ENCODE data around the gene FGB. TPM values are rescaled to one million over a fixed set of nuclear protein-coding genes. Genes with fewer than 3 reads are reported as not detected.

FGB gene
- total and polyA plus RNA-seq, 12 donors: 1.2 TPM; not detected in 11

DNA sequence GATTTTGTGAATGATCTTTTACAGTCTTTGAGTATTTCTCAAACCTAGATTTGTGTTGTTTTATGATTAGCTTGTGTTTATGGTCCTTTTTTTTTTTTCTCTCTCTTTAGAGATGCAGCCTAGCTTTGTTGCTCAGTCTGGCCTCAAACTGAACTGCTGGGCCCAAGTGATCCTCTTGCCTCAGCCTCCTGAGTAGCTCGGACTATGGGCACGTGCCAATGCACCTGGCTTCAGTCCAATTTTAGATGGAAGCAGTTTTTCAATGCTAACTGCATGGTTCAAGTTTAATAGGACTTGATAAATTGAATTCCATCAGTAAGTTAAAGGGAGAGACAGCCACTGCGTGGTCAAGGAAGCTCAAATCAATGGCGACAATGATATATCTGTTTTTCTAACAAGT lies 53.5 kb downstream of the FGB start:
- H3K9me3 ChIP-seq: no peaks in the 10 kb centered on the region
- peaks cover 0 to 5% (median 0%) of the 10 kb centered on the region in 9 donors for H3K4me1 ChIP-seq
- no peak for DNase-seq
- TF ChIP-seq, protein P1, sequence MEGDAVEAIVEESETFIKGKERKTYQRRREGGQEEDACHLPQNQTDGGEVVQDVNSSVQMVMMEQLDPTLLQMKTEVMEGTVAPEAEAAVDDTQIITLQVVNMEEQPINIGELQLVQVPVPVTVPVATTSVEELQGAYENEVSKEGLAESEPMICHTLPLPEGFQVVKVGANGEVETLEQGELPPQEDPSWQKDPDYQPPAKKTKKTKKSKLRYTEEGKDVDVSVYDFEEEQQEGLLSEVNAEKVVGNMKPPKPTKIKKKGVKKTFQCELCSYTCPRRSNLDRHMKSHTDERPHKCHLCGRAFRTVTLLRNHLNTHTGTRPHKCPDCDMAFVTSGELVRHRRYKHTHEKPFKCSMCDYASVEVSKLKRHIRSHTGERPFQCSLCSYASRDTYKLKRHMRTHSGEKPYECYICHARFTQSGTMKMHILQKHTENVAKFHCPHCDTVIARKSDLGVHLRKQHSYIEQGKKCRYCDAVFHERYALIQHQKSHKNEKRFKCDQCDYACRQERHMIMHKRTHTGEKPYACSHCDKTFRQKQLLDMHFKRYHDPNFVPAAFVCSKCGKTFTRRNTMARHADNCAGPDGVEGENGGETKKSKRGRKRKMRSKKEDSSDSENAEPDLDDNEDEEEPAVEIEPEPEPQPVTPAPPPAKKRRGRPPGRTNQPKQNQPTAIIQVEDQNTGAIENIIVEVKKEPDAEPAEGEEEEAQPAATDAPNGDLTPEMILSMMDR (IDR thresholded peaks at IDR 0.05): no peak
- intact Hi-C loops (cut with DNase I): loop anchor here in 4 of 10 donors (2.0 to 10.0 kb wide), 3 partner anchors 61 to 65 kb away; partner anchors contain the start of gene PLRG1 (in 4 of the 4)
- no peaks in the 10 kb centered on the region for H3K27me3 ChIP-seq
- WGBS, 2 donors: 63 to 67% methylated on average over 4 of the region's 4 CpGs
- no peaks in the 10 kb centered on the region for H3K36me3 ChIP-seq
- H3K4me3 ChIP-seq: no peak overlapping the region
- ATAC-seq: no peak
- H3K27ac ChIP-seq: no peak overlapping the region

DNA sequence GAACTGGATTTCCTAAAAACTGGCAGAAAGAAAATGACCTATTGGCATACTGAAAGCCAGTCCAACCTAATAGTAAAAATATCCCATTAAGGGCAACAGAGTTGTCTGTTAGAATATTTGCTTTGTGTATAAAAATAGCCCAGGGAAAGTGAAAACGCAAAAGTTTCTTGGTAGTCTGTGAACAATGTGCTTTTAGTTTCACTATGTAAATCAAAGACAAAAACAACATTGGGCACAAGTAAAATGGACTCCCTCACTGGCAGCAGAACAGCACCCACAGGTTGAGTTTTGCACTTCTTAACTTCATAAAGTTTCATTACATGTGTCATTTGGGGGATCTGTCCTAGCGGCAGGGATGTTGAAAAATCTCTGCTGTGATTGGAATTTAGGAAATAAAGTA lies 53.9 kb downstream of the FGB start:
- WGBS, 2 donors: 59 to 66% methylated on average over 2 of the region's 2 CpGs
- no peak for ATAC-seq

DNA sequence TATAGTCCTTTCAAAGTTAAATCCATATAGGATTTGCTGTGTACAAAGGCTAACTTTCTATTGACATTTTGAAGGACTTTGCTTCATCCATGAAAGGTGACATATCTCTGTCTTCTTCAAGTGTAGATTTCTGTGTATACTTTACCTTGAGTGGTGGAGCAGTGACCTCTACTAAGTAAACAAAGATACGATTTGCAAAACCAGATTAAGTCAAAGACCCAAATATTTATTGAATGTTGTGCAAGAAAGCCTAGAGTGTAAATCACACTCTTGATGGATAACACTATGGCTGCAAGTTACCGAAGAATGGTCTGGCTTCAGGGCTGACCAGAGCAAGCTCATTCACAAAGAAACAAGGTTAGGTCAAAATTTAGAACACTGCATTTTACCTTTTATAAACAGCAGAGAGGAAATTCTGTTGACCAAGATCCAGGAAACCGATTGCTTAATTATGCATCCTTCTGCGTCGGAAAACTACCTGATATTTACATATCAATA lies 55.1 kb downstream of the FGB start:
- Histone ChIP-seq H3K4me1 (peaks cover 0 to 5% (median 0%) of the 10 kb centered on the region in 9 donors), H3K9me3 (no peaks in the 10 kb centered on the region), H3K27ac (no peak overlapping the region), H3K36me3 (no peaks in the 10 kb centered on the region), H3K27me3 (no peaks in the 10 kb centered on the region), H3K4me3 (no peak overlapping the region)
- 71 to 75% methylated on average over 5 of the region's 5 CpGs for WGBS, 2 donors
- TF ChIP-seq, protein P1 (IDR thresholded peaks at IDR 0.05): no peak
- DNase-seq: no peak
- intact Hi-C loops (cut with DNase I): loop anchor here in 5 of 10 donors (2.0 to 10.0 kb wide), 4 partner anchors 63 to 67 kb away; partner anchors contain the start of gene PLRG1 (in 4 of the 5)
- no peak for ATAC-seq

More for the DNA sequence above, 53.9 kb downstream of the FGB start:
- H3K9me3 ChIP-seq: no peaks in the 10 kb centered on the region
- H3K4me1 ChIP-seq: peaks cover 0 to 5% (median 0%) of the 10 kb centered on the region in 9 donors
- no peaks in the 10 kb centered on the region for H3K27me3 ChIP-seq
- no peak overlapping the region for H3K4me3 ChIP-seq
- no peaks in the 10 kb centered on the region for H3K36me3 ChIP-seq
- intact Hi-C loops (cut with DNase I): loop anchor here in 4 of 10 donors (2.0 to 10.0 kb wide), 3 partner anchors 62 to 66 kb away; partner anchors contain the start of gene PLRG1 (in 4 of the 4)
- no peak for DNase-seq
- TF ChIP-seq, protein P1 (IDR thresholded peaks at IDR 0.05): no peak
- H3K27ac ChIP-seq: no peak overlapping the region

DNA sequence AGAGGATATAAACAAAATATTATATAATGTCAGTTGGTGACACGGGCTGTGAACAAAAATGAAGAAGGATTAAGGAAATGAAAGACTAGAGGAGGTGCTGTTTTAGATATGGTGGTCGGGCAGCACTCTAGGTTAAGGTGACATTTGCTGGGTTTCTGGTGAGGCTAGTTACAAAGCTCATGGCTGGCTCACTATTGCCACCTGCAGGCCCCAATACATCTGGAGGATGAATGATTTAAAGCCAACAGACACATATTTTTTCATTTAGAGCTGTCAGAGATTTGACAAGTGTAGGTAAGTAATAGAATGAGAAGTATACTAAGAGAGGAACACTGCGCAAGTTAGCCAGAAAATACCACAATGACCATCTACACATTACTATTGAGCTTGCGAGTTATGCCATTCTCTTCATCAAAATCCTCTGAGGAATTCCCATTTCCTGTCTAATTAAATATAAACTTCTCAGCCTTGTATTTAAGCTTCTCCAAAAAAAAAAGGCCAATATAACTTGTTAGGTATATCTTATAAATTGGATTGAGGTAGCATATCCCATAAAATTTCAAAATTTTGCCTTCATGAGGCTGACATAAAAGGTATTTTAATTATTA lies 56.0 kb downstream of the FGB start:
- Histone ChIP-seq H3K27ac (no peak overlapping the region), H3K4me3 (no peak overlapping the region), H3K4me1 (peaks cover 0 to 5% (median 0%) of the 10 kb centered on the region in 9 donors), H3K36me3 (no peaks in the 10 kb centered on the region), H3K9me3 (no peaks in the 10 kb centered on the region), H3K27me3 (peaks cover 0 to 3% (median 0%) of the 10 kb centered on the region in 7 donors)
- DNase-seq (no peak), ATAC-seq (no peak)
- WGBS, 2 donors: 35 to 36% methylated on average over 4 of the region's 4 CpGs
- TF ChIP-seq, protein P1 (IDR thresholded peaks at IDR 0.05): peak; percentile 8 to 64 (median 53)
- intact Hi-C loops (cut with DNase I): loop anchor here in 4 of 10 donors (2.0 to 10.0 kb wide), 3 partner anchors 64 to 67 kb away; partner anchors contain the start of gene PLRG1 (in 3 of the 4)
